Hepatocyte (in vitro differentiated cells): Measurements from ENCODE around the gene SNAPIN. TPM values are rescaled to one million over a fixed set of nuclear protein-coding genes. Genes with fewer than 3 reads are reported as not detected.

Experiments
- DNase-seq: peaks from one replicate; pipeline ENCODE4 v3.0.0-alpha.2; 2016; ENCODE audit warnings: low spot score
- H2AFZ ChIP-seq: fragments of 200-600 bp; sonication (generic); 2 replicates; pipeline ENCODE4 v1.6.0; 2016; ENCODE audit warnings: antibody characterized with exemption, mild to moderate bottlenecking
- H3K27ac ChIP-seq: fragments of 200-600 bp; sonication (generic); 2 replicates; pipeline ENCODE4 v1.5.1; 2016; ENCODE audit warnings: mild to moderate bottlenecking
- H3K27me3 ChIP-seq: fragments of 200-600 bp; sonication (generic); 2 replicates; pipeline ENCODE4 v1.6.1; 2016
- H3K36me3 ChIP-seq: fragments of 200-600 bp; sonication (generic); replicated peaks from 2 replicates; pipeline ENCODE4 v1.5.1; 2016; ENCODE audit warnings: low read depth; ENCODE audit not compliant: insufficient read depth
- H3K4me1 ChIP-seq: fragments of 200-600 bp; sonication (generic); 2 replicates; pipeline ENCODE4 v1.5.1; 2016; ENCODE audit warnings: mild to moderate bottlenecking, moderate library complexity; ENCODE audit not compliant: insufficient read depth
- H3K4me2 ChIP-seq: fragments of 200-600 bp; sonication (generic); 2 replicates; pipeline ENCODE4 v1.6.0; 2016
- H3K4me3 ChIP-seq: fragments of 200-600 bp; sonication (generic); 2 replicates; pipeline ENCODE4 v1.5.1; 2016; ENCODE audit warnings: mild to moderate bottlenecking
- H3K79me2 ChIP-seq: fragments of 200-600 bp; sonication (generic); 2 replicates; pipeline ENCODE4 v1.6.0; 2017; ENCODE audit warnings: mild to moderate bottlenecking
- H3K9me2 ChIP-seq: fragments of 200-600 bp; sonication (generic); replicated peaks from 2 replicates; pipeline ENCODE4 v1.6.0; 2017; ENCODE audit warnings: mild to moderate bottlenecking; ENCODE audit not compliant: insufficient read depth
- H3K9me3 ChIP-seq: fragments of 200-600 bp; sonication (generic); 2 replicates; pipeline ENCODE4 v1.5.1; 2016; ENCODE audit warnings: low read depth, mild to moderate bottlenecking
- H4K20me1 ChIP-seq: fragments of 200-600 bp; sonication (generic); 2 replicates; pipeline ENCODE4 v1.6.0; 2016; ENCODE audit warnings: mild to moderate bottlenecking; ENCODE audit not compliant: insufficient read depth, poor library complexity, severe bottlenecking
- EZH2 ChIP-seq: fragments of 200-600 bp; sonication (generic); IDR thresholded peaks from 2 replicates; pipeline ENCODE4 v1.6.1; 2016; ENCODE audit warnings: antibody characterized with exemption, mild to moderate bottlenecking, borderline replicate concordance
- EZH2phosphoT487 ChIP-seq: fragments of 200-600 bp; sonication (generic); IDR thresholded peaks from one replicate; pipeline ENCODE4 v1.6.1; 2018; ENCODE audit warnings: antibody characterized with exemption, mild to moderate bottlenecking, low read depth, moderate library complexity; ENCODE audit not compliant: unreplicated experiment, severe bottlenecking
- WGBS: methylation state at CpG from one replicate; pipeline ENCODE4 v1.1.6; 2016; ENCODE audit warnings: low lambda C conversion rate; ENCODE audit errors: missing lambda C conversion rate; 5-methylcytosine and 5-hydroxymethylcytosine counted together
- polyA plus RNA-seq: library from polyadenylated mRNA; unstranded; fragments of >200 nt; fragmentation: Nextera tagmentation; extraction: Ambion mirVana; gene quantifications from 2 replicates; pipeline ENCODE4 v1.2.1, GENCODE V29; 2016
- total RNA-seq: library from RNA; depleted of rRNA; stranded (reverse); fragments of >200 nt; gene quantifications from 2 replicates; pipeline ENCODE4 v1.2.3, GENCODE V29; 2014
- TF ChIP-seq, protein P1 (sequence below): fragments of 200-600 bp; sonication (generic); IDR thresholded peaks from 2 replicates; pipeline ENCODE4 v1.5.1; 2016; ENCODE audit warnings: antibody characterized with exemption, mild to moderate bottlenecking; ENCODE audit not compliant: poor library complexity

SNAPIN gene
- total and polyA plus RNA-seq, 2 experiments from 2014 or later = 41.4 to 63.2 TPM

DNA sequence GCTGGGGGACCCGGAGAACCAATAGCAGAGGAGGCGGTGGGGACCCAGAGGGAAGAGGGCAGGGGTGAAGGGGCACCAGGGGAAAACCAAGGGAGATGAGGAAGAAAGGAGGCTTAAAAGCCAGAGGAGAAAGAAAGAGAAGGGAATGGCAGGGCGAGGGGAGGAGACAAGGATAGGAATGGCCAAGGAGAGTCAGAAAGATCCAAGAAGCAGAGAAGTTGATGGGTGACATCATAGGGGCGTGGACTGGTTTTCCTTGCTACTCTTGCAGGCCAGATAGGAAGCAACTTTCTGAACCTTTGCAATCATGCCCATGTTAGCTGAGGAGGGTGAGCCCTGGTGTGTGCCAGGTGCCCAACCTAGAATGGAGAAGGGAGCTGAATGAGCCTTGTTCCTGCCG lies 25.4 kb downstream of the SNAPIN start:
- no peaks in the 10 kb centered on the region for H3K9me3 ChIP-seq
- H2AFZ ChIP-seq = no peak overlapping the region
- no peaks in the 10 kb centered on the region for H4K20me1 ChIP-seq
- DNase-seq = no peak
- WGBS = 92% methylated on average over 4 of the region's 5 CpGs
- no peak overlapping the region for H3K27ac ChIP-seq
- no peak for TF ChIP-seq EZH2
- TF ChIP-seq, protein P1, sequence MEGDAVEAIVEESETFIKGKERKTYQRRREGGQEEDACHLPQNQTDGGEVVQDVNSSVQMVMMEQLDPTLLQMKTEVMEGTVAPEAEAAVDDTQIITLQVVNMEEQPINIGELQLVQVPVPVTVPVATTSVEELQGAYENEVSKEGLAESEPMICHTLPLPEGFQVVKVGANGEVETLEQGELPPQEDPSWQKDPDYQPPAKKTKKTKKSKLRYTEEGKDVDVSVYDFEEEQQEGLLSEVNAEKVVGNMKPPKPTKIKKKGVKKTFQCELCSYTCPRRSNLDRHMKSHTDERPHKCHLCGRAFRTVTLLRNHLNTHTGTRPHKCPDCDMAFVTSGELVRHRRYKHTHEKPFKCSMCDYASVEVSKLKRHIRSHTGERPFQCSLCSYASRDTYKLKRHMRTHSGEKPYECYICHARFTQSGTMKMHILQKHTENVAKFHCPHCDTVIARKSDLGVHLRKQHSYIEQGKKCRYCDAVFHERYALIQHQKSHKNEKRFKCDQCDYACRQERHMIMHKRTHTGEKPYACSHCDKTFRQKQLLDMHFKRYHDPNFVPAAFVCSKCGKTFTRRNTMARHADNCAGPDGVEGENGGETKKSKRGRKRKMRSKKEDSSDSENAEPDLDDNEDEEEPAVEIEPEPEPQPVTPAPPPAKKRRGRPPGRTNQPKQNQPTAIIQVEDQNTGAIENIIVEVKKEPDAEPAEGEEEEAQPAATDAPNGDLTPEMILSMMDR = no peak
- TF ChIP-seq EZH2phosphoT487 = no peak
- H3K4me2 ChIP-seq = no peak overlapping the region
- H3K27me3 ChIP-seq = peaks cover 31% of the 10 kb centered on the region
- H3K36me3 ChIP-seq = no peaks in the 10 kb centered on the region
- H3K4me3 ChIP-seq = no peak overlapping the region
- H3K79me2 ChIP-seq = no peaks in the 10 kb centered on the region
- H3K9me2 ChIP-seq = no peaks in the 10 kb centered on the region
- H3K4me1 ChIP-seq = peaks cover 6% of the 10 kb centered on the region

DNA sequence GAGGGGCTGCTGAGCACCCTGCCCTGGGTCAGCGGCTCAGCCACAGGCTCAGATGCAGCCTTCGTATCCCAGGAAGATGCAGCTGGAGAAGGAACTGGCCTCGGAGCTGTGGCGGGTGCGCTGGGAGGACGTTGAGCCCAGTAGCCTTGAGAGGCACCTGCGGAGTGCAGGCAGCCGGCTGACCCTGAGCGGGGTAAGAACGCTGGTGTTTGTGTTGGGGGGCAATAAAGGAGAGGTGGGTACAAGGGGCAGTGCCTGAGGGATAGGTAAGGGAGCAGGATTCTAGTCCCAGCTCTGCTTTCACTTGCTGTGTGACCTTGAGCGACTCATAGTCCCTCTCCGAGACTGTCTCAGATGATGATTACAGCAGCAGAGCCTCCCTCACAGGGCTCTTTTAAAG lies 26.4 kb downstream of the SNAPIN start:
- TF ChIP-seq, protein P1 = no peak
- TF ChIP-seq EZH2 (no peak), EZH2phosphoT487 (no peak)
- peaks cover 20% of the 10 kb centered on the region for H3K27me3 ChIP-seq
- no peaks in the 10 kb centered on the region for H3K9me3 ChIP-seq
- H3K4me1 ChIP-seq = no peaks in the 10 kb centered on the region
- 82% methylated on average over 12 of the region's 12 CpGs for WGBS
- no peaks in the 10 kb centered on the region for H3K36me3 ChIP-seq
- H3K4me2 ChIP-seq = no peak overlapping the region
- H2AFZ ChIP-seq = no peak overlapping the region
- no peaks in the 10 kb centered on the region for H3K79me2 ChIP-seq
- H3K9me2 ChIP-seq = no peaks in the 10 kb centered on the region
- DNase-seq = peak; percentile 34
- H3K4me3 ChIP-seq = no peak overlapping the region
- no peaks in the 10 kb centered on the region for H4K20me1 ChIP-seq
- no peak overlapping the region for H3K27ac ChIP-seq

DNA sequence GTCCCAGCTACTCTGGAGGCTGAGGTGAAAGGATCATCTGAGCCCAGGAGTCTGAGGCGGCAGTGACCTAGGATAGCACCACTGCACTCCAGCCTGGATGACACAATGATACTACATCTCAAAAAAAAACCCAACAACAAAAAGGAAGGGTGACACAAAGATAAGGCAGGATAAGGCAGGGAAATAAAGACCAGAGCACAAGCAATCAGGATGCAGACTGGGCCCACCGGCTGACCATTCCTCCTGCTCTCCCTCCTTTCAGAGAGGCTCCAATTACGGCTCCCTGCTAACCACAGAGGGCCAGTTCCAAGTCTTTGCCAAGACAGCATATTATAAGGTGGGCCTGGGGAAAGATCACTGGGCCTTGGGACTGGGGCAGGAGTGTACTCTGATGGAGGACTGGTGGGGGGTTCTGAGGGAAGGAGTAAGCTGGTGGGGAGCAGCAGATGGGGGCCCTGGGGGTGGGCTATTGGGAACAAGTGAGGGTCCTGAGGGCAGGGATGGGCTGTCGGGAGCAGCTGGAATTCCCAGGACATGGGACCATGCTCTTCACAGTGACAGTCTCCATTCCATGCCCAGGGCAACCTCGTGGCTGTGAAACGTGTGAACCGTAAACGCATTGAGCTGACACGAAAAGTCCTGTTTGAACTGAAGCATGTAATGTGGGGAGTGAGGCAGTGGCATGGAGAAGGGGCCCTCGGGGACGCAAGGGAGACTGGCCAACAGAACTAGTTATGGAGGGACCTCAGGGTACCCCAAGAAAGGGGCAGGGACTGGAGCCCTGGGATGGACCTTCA lies 27.2 kb downstream of the SNAPIN start:
- no peaks in the 10 kb centered on the region for H3K36me3 ChIP-seq
- TF ChIP-seq EZH2phosphoT487 (no peak), EZH2 (no peak)
- TF ChIP-seq, protein P1 = no peak
- no peaks in the 10 kb centered on the region for H3K9me3 ChIP-seq
- no peak overlapping the region for H3K27ac ChIP-seq
- no peak overlapping the region for H3K4me2 ChIP-seq
- H3K9me2 ChIP-seq = no peaks in the 10 kb centered on the region
- H3K4me3 ChIP-seq = no peak overlapping the region
- no peaks in the 10 kb centered on the region for H3K4me1 ChIP-seq
- no peaks in the 10 kb centered on the region for H3K79me2 ChIP-seq
- no peaks in the 10 kb centered on the region for H4K20me1 ChIP-seq
- peaks cover 12% of the 10 kb centered on the region for H3K27me3 ChIP-seq
- no peak for DNase-seq
- no peak overlapping the region for H2AFZ ChIP-seq
- 77% methylated on average over 11 of the region's 11 CpGs for WGBS
